Measurements from ENCODE around the gene POLR3B.
A peak's percentile ranks its signal among the peaks of the same experiment; 100 is the strongest.

DNA sequence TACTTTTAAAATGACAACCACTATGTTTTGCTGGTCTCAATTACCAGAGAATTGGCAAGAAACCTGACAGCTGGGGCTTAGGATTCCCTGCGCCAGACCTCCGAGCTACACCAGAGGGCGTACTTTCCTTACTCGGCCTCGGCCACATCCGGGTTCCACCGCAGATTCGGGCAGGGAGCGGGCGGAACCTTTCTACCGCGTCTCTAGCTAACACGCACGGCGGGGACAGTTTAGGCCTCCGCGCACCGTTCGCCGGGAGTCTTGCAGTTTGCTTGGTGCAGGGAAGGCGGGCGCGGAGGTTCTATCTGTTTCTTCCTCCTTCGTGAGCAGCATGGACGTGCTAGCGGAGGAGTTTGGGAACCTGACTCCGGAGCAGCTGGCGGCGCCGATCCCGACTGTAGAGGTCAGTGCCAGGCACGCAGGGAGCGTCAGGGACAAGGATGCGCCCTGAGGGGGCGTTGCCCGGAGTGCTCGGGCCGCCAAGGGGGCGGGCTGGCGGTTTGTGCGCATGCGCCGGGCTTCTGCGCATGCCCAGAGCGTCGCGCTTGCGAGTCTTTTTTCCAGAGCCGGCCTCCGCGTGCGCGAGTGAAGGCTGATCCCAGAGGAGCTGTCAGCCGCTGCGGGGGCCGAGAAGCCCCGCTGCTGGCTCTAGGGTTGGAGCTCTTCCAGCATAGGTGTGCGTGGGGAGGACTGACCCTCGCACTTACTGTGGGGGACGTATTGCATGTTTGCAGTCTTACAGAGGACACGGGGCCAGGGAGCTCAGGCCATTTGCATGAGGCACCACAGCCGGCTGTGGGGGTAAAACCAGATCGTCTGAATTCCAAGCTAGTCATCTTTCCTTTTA lies at the start of gene POLR3B:
- TF ChIP-seq CTCF (conservative IDR thresholded peaks at IDR 0.05; ENCODE audit: low read length) (peak; percentile 89), EZH2phosphoT487 (IDR thresholded peaks at IDR 0.05; ENCODE audit: borderline replicate concordance, low read depth, low read length) (no peak)

Data from OCI-LY7 (cell line).